Dermis blood vessel endothelial cell (primary cell): ENCODE results near the gene HSBP1L1. TPM values are rescaled to one million over a fixed set of nuclear protein-coding genes. Genes with fewer than 3 reads are reported as not detected.
"Not testable (repeated sequence)": the region's sequence is repeated elsewhere in the genome, so short reads cannot be mapped to it uniquely, and the experiment has no call there.

Source experiments
- DNase-seq: peaks from one replicate; pipeline ENCODE4 v3.0.0; 2010
- total RNA-seq: library from RNA; depleted of rRNA; stranded (reverse); fragments of >200 nt; gene quantifications from 2 replicates; pipeline ENCODE4 v1.2.3, GENCODE V29; 2014

The HSBP1L1 gene
- total RNA-seq, 1 donor from 2014 or later, result 10.9 TPM

DNA sequence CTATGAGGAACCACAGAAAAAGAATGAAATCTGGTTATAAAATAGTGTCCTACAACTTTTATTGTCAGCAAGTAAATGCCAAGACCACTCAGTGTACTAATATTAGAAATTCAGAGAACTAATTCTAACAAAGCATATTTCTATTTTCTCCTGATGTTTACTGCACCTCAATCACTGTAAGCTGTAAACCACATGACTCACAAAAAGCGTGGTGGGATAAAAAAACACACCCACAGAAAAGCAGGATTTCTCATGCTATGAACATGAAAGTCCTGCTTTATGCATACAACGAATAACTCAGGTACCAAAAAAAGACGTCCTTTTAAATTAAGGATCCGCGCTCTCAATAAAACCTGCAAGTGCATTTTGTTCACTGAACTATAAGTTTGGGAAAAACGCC is 23.1 kb downstream of the HSBP1L1 start:
- DNase-seq, result peak; percentile 35

DNA sequence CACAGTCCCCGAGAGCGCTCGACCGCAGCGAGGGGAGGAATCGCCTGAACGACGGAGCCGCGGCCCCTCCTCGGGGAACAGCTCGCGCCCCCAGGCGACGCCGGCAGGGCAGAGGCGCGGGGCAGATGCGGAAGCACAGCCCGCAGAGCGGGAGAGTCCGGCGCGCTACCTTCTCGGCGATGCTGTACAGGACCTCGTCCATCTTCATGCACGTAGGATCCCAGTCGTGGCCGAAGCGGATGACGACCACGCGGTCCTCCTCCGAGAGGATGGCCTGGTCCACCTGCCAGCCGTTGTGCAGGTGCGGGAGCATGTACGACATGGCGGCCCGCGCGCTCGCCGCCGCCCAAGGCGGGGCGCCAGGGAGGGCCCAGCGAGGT is 23.6 kb downstream of the HSBP1L1 start:
- peak; percentile 70 for DNase-seq

DNA sequence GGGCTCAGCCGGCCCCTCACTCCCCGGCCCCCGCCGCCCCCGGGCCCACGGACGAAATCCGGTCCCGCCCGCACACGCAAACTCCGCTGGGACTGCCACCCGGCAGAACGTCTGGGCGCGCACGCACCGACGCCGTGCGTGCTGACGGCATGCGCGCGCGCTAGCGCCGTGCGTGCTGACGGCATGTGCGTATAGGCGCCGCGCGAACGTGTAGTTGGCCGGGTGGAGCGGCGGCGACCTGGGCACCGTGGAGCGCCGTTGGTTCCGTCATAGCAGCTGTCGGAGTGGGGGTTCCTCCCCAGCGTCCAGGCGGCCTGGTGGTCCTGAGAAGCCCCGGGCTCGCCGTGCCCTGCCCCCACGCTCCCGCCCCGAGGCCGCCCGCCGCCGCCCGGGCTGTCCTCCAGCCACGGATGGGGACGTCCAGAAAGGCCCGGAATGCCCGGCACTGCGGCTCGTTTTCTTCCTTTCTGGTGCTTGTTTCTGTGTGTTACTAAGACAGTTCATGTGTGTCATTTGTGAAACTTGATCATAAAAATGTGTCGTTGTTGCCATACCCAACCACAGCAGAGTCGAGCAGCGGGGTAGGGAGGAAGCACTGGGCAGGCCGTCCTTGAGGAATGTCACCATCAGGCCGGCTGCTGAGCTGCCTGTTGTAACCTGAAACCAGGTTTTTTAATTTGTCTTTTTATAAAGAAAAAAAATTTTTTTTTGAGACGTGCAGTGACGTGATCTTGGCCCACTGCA is 24.2 kb downstream of the HSBP1L1 start, which contains the start of gene TXNL4A:
Gene TXNL4A (minus strand): TSS at position 113 of the 744 bp plus-strand sequence. CDS start 171 bp downstream, outside the sequence.
- peak; percentile 95 for DNase-seq

DNA sequence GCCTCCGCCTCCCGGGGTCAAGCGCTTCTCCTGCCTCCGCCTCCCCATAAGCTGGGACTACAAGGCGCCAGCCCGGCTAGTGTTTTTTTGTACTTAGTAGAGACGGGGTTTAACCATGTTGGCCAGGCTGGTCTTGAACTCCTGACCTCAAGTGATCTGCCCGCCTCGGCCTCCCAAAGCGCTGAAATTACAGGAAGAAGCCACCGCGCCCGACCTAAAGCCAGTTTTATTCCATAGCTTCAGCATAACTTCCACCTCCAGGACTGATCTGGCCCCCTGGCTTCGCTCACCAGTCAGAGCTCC is 24.7 kb downstream of the HSBP1L1 start:
- DNase-seq, result no peak

DNA sequence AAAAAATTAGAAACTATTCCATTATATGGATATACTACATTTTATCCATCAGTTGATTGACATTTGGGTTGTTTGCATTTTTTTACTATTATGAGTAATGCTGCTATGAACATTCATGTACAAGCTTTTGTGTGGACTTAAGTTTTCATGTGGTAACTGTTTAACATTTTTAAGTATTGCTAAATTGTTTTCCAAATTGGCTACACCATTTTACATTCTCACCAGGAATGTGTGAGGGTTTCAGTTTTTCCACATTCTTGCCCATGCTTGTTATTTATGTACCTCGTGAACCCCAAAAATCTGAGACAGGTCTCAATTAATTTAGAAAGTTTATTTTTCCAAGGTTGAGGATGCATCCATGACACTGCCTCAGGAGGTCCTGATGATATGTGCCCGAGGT is 27.1 kb downstream of the HSBP1L1 start:
- no peak for DNase-seq

DNA sequence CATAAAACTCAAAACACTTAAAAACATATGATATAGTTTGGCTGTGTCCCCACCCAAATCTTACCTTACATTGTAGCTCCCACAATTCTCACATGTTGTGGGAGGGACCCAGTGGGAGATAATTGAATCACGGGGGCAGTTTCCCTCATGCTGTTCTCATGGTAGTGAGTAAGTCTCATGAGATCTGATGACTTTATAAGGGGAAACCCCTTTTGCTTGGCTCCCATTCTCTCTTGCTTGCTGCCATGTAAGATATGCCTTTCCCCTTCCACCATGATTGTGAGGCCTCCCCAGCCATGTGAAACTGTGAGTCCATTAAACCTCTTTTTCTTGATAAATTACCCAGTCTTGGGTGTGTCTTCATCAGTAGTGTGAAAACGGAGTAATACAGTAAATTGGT is 35.3 kb downstream of the HSBP1L1 start:
- not testable (repeated sequence) for DNase-seq

DNA sequence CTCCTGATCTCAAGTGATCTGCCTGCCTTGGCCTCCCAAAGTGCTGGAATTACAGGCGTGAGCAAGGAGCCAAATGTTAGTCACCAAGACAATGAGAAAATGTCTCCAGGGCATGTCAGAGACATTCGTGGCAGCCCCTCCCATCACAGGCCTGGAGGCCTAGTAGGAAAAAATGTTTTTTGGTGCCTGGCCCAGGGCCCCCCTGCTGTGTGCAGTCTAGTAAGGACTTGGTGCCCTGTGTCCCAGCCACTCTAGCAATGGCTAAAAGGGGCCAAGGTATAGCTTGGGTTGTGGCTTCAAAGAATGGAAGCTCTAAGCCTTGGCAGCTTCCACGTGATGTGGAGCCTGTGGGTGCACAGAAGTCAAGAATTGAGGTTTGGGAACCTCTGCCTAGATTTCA is 36.4 kb downstream of the HSBP1L1 start:
- no peak for DNase-seq

DNA sequence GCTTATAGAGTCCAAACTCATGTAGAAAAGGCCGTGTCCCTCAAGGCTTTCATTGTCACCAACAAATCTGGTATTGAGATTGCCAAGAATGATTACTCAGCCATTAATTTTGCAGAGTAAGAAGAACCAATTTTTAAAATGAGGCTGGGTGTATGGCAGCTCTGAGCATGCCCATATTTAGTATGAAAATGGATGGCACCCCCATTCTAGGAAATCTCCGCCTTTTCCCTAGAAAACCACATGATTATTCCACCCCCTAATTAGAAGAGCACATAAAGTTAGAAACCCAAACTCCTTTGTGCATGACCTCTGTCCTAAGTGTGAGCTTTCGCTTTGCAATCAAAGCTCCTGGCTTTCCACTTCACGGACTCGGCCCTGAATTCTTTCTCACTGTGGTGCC is 38.0 kb downstream of the HSBP1L1 start:
- no peak for DNase-seq

DNA sequence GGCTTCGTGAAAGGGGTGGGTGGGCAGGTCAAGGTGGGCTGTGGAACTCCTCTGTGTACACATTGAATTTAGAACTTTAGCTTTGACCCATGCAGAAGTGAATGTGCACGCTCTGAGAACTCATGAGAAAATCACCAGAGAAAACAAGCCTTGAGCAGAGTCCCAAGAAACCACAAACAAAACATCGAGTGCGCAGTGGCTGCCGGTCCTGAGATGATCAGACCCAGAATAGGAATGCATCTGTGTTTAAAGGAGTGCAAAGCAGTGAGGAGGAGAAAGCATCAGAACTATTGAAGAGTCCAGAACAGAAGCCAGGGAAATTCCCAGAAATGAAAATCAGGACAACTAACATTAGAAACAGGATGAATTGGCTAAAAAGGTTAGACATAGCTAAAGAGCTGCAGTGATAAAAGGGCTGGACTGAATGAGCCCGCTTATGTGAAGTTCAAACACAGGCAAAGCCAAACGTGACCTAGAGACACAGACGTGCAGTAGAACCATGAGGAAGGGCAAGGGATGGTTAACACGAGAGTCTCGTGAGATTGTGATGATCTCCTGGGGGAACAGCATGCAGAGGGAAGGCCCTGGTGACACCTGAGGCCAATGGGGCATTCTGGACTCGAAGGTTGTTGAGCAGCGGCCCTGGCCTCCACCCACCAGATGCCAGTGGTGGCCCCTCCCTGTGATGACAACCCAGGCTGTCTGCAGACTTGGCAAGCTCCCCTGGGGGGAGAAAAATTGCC is 40.3 kb downstream of the HSBP1L1 start:
- no peak for DNase-seq

DNA sequence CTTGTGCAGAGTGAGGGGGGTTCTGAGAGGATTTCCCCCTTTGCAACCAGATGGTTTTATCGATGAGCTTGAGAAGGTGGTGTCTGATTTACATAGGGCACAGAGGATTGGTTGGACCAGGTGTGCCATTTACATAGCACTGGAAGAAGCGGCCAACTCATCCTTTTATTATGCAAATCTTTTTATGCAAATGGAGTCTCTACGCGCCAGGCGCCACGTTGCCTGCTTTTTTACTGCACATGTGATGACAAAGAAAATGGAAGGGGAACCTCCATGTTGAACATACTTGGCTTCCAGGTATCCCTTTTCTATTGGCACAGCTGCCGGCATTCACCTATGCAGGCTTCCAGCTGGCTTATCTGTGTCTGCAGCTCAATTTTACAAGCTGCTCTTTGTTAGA is 42.3 kb downstream of the HSBP1L1 start:
- no peak for DNase-seq

DNA sequence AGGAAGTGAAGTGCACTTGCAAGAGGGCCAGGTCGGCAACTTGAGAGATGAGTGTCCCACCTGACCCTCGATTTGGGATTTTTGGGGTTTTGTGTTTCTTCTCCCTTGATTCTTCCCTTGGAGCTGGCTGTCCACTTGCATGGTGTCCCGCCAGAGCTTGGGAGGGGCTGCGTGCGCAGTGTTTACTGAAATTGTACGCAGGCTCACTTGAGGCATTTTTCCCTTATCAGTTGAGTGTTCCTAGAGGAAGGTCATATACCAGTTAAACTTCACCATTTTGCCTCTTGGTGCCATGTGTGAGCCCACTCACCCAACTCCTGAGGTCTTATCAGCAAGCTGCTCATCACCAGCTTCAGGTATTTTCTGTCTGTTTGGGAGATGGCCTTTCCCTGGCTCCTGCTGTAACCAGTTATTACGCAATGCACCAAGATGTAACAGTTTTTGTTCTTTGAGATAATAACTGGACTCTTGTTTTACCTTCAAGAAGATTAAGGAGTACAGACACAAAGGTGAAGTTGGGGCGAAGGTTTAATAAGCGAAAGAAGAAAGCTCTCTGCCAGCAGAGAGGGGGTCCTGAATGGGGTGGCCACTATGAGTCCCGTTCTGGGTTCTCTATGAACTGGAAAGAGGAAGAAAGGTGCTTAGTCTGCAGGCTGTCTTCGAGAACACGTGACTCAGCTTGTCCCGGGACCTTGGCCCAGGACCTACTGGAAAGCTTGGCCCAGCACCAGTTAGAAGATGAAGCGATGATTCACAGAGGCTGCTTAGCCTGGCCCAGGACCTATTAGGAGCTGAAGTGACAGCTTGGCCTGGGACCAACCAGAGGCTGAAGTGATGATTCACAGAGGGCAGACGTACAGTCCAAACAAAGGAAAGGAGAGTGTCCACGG is 45.5 kb downstream of the HSBP1L1 start:
- DNase-seq, result peak; percentile 77

DNA sequence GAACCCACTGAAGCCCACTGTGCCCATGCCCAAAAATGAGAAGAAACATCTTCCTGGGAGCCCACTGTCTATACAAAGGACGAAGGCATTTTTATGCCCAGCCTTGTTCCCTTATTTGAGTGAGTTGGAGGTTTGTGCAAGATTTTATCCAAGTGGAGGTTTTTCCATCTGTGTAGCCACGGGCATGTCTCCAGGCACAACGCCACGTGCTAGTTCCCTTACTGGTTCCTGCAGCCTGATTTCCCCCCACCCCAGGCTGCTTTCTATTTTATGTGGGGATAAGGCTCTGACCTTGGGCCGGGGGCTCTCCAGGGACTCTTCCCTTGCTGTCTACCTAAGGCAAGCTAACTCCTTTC is 46.1 kb downstream of the HSBP1L1 start:
- DNase-seq, result no peak

DNA sequence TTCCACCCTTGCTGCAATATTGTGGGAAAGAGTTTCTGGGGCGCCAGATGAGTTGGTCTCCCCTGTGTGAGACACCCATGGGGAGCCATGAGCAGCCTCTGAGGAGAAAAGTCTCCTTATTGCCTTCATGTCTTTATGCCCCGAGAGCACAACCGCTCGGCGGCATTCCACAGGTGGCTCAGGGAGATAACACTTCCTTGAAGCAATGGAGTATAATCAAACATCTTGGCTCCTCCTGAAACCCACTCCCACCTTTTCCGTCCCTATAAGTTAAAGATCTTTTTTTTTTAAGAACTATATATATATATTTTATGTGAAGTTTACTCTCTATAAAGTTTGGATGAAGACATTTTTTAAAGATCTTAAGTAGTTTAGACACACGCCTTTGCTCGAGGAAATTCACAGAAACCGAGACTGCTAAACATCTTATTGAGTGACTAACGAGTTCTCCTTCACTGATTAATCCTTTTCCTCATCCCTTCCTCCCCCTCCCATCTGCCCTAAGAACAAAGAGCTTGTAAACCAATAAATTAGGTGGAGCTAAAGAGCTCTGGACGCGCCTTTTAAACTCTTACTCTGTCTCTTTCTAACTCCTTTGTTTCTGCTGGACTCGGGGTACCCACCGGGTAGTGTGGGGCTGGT is 47.2 kb downstream of the HSBP1L1 start:
- DNase-seq, result not testable (repeated sequence)

DNA sequence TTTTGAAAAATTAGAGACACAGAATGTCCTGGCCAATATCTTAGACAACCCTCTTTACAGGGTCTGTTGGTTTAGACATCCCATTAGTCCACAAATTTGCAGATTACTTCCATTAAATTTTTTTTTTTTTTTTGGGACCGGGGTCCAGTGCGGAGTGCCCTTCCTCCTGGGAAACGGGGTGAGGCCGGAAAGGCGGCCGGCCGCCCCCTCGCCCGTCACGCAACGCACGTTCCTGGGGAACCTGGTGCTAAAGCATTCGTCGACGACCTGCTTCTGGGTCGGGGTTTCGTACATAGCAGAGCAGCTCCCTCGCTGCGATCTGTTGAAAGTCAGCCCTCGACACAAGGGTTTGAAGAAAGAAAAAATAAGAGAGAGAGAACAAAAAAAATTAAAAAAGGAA is 48.3 kb downstream of the HSBP1L1 start:
- DNase-seq, result no peak

Other genes with a start within 250 kb of the HSBP1L1 start
- gene KCNG2, start 166.7 kb upstream of the HSBP1L1 start, total RNA-seq, result 0.51 and 0.93 TPM in 2 replicates
- gene SLC66A2, start 13.0 kb upstream of the HSBP1L1 start, total RNA-seq, result 54.4 and 65.5 TPM in 2 replicates
- 56.0 and 74.9 TPM in 2 replicates for gene TXNL4A, start 23.9 kb downstream of the HSBP1L1 start, total RNA-seq
- 17.2 and 40.3 TPM in 2 replicates for gene RBFA, start 69.8 kb downstream of the HSBP1L1 start, total RNA-seq
- 14.6 and 17.0 TPM in 2 replicates for gene ADNP2, start 144.6 kb downstream of the HSBP1L1 start, total RNA-seq